ENCODE measurements around the gene C1orf52. TPM values are rescaled to one million over a fixed set of nuclear protein-coding genes. Genes with fewer than 3 reads are reported as not detected.

The C1orf52 gene
- total RNA-seq, 6 experiments from 2014 or later = 20.6 to 26.1 (median 22.7) TPM

- no peaks in the 10 kb centered on the region; the same call in 1 of the 2 replicates for H3K27me3 Mint-ChIP-seq (ENCODE audit: insufficient read depth)
- no peaks in the 10 kb centered on the region for H3K9me3 Mint-ChIP-seq
- no peak overlapping the region for H3K4me3 Mint-ChIP-seq
- no peak for DNase-seq
- H3K36me3 Mint-ChIP-seq (ENCODE audit: low read depth) = no peaks in the 10 kb centered on the region
- H3K4me1 Mint-ChIP-seq (ENCODE audit: low read depth) = peaks cover 64% of the 10 kb centered on the region
- TF ChIP-seq CTCF (IDR thresholded peaks at IDR 0.05) = no peak
- H3K27ac Mint-ChIP-seq = no peak overlapping the region
Measured at GRCh38 chr1:85295654-85296053, 36.2 kb upstream of the C1orf52 start.

GRCh38 chr1:85295006-85295431, 35.6 kb upstream of the C1orf52 start:
- no peaks in the 10 kb centered on the region; the same call in 1 of the 2 replicates for H3K27me3 Mint-ChIP-seq (ENCODE audit: insufficient read depth)
- peaks cover 70% of the 10 kb centered on the region for H3K4me1 Mint-ChIP-seq (ENCODE audit: low read depth)
- H3K27ac Mint-ChIP-seq = no peak overlapping the region; the same call in 1 of the 2 replicates
- no peak overlapping the region for H3K4me3 Mint-ChIP-seq
- DNase-seq = no peak
- H3K36me3 Mint-ChIP-seq (ENCODE audit: low read depth) = no peaks in the 10 kb centered on the region
- no peaks in the 10 kb centered on the region for H3K9me3 Mint-ChIP-seq
- no peak for TF ChIP-seq CTCF (IDR thresholded peaks at IDR 0.05)

GRCh38 chr1:85290826-85291225, 31.4 kb upstream of the C1orf52 start:
- no peak for TF ChIP-seq CTCF (IDR thresholded peaks at IDR 0.05)
- H3K27ac Mint-ChIP-seq = peak overlapping the region; percentile 52
- no peaks in the 10 kb centered on the region for H3K36me3 Mint-ChIP-seq (ENCODE audit: low read depth)
- H3K27me3 Mint-ChIP-seq (ENCODE audit: insufficient read depth) = no peaks in the 10 kb centered on the region; the same call in 1 of the 2 replicates
- H3K4me1 Mint-ChIP-seq (ENCODE audit: low read depth) = peaks cover 49% of the 10 kb centered on the region
- no peaks in the 10 kb centered on the region for H3K9me3 Mint-ChIP-seq
- peak; percentile 34 for DNase-seq
- peak overlapping the region; percentile 32 for H3K4me3 Mint-ChIP-seq

- peaks cover 39% of the 10 kb centered on the region for H3K4me1 Mint-ChIP-seq (ENCODE audit: low read depth)
- no peak for DNase-seq
- TF ChIP-seq CTCF (IDR thresholded peaks at IDR 0.05) = no peak
- no peaks in the 10 kb centered on the region; the same call in 1 of the 2 replicates for H3K27me3 Mint-ChIP-seq (ENCODE audit: insufficient read depth)
- no peaks in the 10 kb centered on the region for H3K36me3 Mint-ChIP-seq (ENCODE audit: low read depth)
- peak overlapping the region; percentile 22 for H3K4me3 Mint-ChIP-seq
- peak overlapping the region; percentile 54 for H3K27ac Mint-ChIP-seq
- H3K9me3 Mint-ChIP-seq = no peaks in the 10 kb centered on the region
Measured at GRCh38 chr1:85289848-85290335, 30.4 kb upstream of the C1orf52 start.

- peaks cover 35% of the 10 kb centered on the region for H3K4me1 Mint-ChIP-seq (ENCODE audit: low read depth)
- no peaks in the 10 kb centered on the region; the same call in 1 of the 2 replicates for H3K27me3 Mint-ChIP-seq (ENCODE audit: insufficient read depth)
- H3K27ac Mint-ChIP-seq = peak overlapping the region; percentile 54
- H3K9me3 Mint-ChIP-seq = no peaks in the 10 kb centered on the region
- peak overlapping the region; percentile 22 for H3K4me3 Mint-ChIP-seq
- peak; percentile 89 for DNase-seq
- H3K36me3 Mint-ChIP-seq (ENCODE audit: low read depth) = no peaks in the 10 kb centered on the region
- TF ChIP-seq CTCF (IDR thresholded peaks at IDR 0.05) = no peak
Measured at GRCh38 chr1:85289207-85289847, 29.9 kb upstream of the C1orf52 start.
